Hepatic stellate cell (primary cell): ENCODE measurements around the gene HADHB.

ENCODE experiments used
- DNase-seq: peaks from one replicate; pipeline ENCODE4 v3.0.0; 2011; ENCODE audit warnings: low spot score

HADHB gene

DNA sequence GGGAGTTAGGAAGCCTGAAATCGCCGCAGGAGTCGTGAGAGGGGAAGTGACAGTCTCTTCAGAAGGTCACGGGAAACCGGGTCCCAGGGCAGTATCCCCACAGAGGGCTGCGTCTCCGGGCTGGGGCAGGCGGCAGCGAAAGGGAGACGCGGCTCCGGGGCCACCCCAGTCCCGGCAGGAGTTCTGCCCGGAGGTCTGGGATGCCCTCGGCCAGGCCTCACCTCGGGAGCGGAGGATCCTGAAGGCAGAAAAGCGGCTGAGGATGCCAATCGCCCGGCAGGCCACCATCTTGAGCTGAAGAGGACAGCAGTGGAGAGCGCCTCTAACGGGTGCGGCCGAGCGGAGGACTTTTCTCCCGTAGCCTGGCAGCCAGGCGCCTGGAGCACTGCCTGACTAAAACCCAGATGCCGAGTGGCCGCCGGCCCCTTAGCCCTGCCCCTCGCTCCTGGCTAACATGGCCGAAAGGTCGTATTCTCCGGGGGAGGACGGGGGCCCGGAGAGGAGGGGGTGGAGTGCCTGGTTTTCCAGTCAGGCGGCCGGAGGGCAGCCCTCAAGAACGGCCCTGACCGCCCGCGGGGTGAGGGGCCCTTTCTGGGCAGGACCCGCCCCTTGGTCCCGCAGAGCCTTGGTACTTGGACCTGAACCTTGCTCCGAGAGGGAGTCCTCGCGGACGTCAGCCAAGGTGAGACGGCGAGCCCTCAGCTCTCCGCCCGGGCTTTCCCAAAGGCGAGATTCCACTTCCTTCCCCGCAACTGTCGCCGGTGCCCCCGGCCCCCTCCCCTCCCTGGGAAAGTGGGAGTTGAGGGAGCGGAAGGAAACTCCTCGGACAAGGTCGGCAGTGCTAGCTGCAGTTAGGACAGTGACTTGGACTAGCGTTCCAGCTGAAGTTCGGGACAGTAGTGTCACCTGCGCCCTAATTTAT, at the start of gene HADHB, which contains the start of gene HADHA:
Gene HADHB (plus strand): TSS at position 631 of the 922 bp plus-strand sequence. CDS start 9,316 bp downstream, outside the sequence.
Gene HADHA (minus strand): TSS at position 324 of the 922 bp plus-strand sequence. CDS start 36 bp downstream, at position 288.
- DNase-seq: peak; percentile 91

DNA sequence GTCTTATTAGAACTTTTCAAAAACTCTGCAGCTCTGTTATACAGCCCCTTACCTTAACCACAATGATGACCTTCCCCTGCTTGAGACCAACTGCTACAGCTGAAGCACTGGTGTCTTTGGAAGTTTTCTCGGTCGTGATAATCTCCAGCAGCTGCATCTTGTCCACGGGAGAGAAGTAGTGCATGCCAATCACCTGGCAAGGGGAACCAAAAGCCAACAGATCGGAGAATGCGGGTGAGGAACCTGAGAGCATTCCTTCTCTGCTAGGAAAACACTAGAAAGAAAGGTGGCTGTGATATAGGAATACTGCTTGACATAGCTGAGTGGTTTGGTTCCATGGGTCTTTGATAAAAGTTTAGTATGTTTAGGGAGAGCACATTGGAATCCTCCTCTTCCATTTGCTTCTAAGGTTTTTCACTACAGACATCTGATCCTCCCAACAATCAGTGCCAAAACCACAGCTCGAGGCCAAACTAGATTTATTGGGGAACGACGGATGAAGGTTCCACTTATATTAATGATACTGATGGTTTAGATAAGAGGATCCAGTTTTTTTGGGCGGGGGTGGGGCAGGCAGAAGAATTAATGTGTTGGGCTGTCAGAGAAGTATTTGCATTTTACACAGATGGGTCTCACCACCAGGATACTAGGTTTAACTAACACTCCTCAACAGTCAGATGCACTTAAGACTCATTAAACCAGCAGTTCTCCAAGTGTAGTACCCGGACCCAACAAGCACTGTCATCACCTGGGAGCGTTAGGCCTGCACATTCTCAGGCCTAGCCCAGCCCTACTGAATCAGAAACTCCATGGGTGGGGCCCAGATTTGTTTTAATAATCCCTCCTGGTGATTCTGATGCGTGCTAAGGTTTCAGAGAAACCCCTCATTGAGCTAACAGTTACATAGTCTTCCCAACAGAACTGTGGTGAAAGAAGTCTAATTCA, 49.4 kb upstream of the HADHB start:
- DNase-seq: no peak

DNA sequence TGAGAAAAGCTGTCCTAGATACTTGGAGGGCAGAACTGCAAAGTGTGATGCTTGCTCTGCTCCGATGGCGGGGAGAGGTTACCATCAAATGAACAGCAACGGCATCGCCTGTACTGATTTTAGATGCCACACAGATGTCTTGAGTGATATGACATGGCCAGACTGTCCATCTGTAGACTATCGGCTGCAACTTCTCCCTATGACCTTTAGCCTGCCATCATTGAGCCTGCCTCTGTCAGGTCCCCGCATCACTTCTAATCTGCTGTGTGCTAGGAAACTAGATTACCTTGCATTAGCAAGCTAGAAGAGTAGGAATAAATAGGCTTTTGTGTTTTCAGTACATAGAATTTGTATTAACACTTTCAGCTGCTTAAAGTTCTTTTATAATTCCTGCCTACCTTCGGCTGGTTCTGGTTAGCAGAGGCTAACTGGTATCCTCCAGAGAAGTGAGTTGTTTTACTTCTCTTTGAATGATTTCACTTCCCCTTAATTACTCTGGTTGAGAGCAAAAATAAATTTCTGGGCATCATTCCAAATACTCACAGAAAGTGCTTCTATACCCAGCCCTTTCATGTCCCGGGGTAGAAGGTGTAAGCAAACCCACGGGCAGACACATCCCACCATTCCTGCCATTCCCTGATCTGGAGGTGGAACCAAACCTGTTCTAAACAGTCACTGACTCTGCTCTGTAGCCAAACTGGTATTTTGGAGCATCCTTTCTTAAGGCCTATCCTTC, 47.9 kb upstream of the HADHB start:
- DNase-seq: no peak

DNA sequence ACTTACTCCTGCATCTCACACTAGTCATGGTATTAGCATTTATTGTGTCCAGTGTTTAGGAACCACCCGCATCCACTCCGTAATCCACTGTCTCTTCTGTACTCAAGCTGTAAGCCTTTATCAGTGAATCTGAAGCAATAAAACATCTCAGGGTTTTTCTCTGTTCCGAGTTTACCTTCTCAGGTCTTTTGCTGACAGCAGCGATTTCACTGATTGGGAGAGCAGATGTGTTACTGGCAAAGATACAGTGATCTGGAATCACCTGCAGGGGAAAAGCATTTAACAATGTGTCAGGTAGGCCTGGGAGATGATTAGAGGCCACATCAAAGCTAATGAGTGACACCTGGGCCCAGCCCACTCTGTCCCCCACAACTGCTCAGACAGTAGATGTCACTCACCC, 47.2 kb upstream of the HADHB start:
- no peak for DNase-seq

DNA sequence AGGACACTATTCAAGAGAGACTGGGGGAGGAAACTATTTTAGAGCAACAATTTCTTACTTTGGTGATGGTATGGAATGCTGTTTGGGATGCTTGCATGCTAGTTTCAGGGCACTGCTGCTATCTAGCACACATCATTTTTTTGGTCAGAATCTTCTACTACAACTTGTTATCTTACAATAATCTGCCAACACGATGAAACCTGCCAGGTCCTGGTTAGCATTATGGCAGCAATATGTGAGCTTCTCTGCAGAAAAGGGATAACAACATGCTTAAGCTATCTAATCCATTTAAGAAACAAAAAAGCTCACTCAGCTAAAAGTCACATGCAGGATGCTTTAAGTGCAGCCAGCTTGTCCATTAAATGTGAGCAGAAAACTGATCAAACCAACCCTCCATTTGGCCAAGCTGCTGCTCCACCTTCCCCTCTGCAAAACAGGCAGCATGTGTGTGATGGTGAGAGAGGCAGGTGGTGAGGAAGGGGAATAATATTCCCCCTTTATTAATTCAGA, 41.7 kb upstream of the HADHB start:
- no peak for DNase-seq

DNA sequence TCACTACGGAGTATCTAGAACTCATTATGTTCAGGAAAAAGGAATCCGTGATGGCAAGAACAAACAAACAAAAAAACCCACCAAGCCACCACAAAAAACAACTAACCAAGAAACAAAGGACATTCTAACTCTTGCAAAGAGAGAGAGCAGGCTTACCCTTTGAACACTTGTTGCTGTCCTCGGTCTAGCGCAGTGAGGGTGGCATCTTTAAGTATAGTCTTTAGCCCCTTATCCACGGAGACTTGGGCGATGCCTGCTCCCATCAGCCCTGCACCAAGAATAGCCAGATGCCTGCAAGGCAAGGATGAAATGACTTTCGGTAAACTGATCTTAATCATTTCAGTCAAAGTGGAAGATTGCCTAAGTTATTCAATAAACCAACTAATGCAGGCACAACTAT, 40.8 kb upstream of the HADHB start:
- no peak for DNase-seq

DNA sequence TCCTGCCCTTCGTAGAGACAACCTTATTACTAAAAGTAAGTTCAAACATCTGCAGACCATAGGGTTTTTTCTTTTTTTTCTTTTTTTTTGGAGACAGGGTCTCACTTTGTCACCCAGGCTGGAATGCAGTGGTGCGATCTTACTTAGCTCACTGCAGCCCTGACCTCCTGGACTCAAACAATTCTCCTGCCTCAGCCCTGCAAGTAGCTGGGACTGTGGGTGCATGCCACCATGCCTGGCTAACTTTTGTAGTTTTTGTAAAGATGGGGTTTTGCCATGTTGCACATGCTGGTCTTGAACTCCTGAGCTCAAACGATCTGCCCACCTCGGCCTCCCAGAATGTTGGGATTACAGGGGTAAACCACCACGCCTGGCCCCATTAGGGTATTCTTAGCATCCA, 32.7 kb upstream of the HADHB start:
- DNase-seq: no peak

DNA sequence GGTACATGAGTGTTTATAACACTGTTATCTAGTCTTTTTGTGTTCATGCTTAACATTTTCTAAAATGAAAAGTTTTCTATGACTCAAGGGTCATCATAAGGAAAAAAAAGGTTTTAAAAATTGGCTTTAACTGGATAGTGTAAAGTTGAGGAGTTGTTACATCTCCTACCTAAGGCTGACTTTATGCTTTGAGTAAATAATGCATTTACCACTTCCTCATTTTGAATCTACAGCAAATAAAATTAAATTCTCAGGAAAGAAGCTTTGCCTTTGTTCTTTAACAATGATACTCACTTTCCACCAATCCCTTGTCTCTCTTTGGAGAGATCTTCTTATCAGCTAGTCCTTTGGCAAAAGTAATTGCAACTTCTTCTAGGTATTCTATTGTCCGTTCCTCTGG, 30.0 kb upstream of the HADHB start:
- no peak for DNase-seq

DNA sequence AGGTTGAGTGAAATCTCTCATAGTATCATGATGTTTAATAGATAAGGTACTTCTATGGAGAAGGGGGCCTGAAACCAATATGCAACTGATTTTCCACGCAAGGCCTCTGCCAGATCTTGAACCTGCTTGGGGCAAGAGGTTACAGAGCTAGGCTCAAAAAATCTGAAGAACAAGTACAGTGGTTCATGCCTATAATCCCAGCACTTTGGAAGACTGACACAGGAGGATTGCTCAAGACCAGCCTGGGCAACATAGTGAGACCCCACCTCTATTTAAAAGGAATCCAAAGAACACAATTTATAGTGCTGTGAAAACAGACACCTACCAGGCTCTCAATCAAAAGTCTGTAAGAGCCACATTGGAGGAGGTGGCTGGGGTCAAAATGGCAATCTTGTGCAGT, 28.9 kb upstream of the HADHB start:
- DNase-seq: no peak

DNA sequence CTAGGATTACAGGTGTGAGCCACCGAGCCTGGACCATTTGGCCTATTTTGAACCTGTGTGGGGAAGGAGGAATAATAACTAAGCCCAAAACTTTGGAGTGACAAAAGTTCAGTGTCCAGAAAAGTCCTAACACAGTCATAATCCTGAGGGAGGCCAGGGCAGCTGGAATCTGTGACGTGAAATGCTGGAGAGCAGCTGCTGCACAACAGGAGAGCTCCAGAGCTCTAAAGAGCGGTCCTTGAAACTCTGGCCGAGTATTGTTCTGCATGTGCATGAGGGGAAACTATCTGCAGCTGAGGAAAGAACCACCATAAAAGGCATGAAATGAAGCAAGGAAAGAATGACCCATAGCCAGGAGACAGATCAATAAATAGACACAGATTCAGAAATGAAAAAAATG, 28.2 kb upstream of the HADHB start:
- no peak for DNase-seq

DNA sequence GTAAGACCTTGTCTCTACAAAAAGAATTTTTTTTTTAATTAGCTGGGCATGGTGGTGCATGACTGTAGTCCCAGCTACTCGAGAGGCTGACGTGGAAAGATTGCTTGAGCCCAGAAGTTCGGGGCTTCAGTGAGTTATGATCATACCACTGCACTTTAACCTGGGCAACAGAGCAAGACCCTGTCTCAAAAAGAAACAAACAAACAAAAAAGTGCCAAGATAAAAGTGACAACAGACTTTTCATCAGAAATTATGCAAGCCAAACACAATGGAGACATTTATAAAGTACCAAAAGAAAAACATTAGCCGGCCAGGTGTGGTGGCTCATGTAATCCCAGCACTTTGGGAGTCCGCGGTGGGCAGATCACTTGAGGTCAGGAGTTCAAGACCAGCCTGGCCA, 27.0 kb upstream of the HADHB start:
- no peak for DNase-seq

DNA sequence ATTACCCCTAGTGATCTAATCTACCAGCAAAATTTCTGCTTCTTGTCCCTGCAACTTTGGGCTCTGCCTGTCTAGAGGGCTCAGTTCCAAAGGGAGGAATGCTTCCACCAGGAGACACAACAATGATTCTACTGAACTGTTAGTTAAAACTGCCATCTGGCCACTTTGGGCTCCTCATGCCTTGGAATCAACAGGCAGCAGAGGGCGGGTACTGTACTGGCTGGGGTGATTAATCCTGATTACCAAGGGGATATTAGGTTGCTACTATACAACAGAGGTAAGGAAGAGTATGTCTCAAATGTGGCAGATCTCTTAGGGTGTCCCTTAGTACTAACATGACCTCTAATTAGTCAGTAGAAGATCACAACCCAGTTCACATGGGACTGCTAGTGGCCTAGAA, 21.7 kb upstream of the HADHB start:
- no peak for DNase-seq

DNA sequence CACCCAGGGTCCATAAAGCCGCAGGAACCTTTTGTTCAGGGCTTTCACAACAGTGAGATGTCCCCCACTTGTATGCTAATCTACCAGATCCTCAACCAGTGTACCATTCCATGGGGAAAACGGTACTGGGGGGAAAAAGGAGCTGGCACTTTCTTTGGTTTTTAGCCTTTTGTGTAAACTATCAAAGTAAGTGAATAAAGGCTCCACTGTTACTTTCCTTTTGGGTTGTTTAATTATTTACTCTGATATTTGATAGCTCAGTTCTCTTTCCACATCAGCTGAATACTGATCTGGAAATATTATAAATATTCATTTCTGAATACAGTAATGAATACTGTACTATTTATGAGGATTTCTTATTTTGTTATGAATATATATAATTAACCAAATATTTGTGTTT, 20.6 kb upstream of the HADHB start:
- no peak for DNase-seq

DNA sequence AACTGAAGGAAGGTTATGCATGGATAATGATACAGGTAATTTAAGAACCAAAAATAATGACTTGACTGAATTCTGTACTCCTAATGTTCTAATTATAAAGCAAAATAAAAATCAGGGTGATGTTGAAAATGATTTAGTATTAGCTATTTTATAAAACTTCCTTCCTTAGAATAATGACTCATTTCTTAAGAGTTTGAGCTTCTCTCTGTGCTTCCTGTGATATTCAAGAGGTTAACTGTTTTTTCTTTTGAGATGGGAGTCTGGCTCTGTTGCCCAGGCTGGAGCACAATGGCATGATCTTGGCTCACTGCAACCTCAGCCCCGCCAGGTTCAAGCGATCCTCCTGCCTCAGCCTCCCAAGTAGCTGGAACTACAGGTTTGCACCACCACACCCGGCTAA, 15.1 kb upstream of the HADHB start:
- no peak for DNase-seq

DNA sequence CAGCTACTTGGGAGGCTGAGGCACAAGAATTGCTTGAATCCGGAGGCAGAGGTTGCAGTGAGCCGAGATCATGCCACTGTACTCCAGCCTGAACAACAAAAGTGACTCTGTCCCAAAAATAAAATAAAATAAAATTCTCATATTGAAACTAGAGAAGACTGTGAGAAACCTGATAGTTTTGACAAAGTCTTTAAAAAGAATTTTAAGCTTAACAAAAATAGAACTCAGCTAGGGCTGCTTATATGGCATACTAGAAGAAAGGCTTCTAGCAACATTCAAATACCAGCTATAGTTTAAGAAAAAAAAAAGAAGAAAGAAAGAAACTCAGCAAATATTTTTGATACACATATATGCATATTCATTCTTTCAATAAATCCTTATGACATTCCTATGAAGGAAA, 13.9 kb upstream of the HADHB start:
- DNase-seq: no peak

DNA sequence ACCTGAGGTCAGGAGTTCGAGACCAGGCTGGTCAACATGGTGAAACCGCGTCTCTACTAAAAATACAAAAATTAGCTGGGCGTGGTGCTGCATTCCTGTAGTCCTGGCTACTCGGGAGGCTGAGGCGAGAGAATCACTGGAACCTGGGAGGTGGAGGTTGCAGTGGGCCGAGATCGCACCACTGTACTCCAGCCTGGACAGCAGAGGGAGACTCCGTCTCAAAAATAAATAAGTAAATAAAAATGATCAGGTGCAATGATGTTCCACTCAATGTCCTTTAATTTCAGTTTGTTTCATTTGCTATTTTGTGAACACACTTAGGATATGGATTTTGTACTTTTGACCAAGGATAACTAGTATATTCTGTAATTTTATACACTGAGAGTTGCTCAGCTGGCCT, 9.7 kb upstream of the HADHB start:
- no peak for DNase-seq

DNA sequence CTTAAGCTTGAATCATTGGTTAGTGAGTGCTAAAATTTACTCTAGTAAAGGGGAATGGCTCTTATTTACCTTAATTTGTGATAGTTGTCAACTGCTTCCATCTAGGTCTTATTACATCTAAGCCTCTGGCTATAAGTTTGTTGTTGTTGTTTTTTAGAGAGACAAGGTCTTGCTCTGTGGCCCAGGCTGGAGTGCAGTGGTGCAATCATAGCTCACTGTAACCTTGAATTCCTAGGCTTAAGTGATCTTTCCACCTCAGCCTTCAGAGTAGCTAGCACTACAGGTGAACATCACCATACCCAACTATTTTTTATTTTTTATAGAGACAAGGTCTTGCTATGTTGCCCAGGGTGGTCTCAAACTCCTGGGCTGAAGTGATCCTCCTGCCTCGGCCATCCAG, 6.9 kb upstream of the HADHB start:
- DNase-seq: no peak

DNA sequence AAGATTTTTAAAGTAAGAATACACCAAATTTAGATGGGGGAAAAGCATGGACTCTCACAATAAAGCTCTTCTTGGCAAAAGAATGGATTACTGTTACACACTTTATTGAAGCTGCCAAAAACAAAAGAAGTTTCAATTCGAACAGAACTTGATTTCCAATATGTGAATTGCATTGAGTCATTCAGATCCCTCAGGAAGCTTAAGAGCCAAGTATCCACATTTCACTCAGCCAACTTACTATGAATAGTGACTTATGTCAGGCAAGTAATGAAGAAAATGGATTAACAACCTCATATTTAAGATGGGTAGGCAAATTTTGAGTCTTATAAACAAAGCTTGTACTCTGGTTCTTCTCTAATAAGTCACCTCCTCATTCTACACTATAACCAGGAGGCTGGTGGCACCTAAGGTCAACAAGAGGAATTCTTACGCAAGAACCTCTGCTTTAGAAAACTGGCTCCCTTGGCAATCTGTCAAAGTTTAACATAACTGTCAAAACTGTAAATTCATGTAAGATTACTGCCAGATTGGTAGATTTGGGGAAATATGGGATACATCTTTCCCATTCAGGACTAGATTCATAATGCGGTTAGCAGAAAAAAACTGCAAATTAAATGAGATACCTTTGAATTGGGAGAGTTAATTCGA, 6.3 kb upstream of the HADHB start:
- no peak for DNase-seq

DNA sequence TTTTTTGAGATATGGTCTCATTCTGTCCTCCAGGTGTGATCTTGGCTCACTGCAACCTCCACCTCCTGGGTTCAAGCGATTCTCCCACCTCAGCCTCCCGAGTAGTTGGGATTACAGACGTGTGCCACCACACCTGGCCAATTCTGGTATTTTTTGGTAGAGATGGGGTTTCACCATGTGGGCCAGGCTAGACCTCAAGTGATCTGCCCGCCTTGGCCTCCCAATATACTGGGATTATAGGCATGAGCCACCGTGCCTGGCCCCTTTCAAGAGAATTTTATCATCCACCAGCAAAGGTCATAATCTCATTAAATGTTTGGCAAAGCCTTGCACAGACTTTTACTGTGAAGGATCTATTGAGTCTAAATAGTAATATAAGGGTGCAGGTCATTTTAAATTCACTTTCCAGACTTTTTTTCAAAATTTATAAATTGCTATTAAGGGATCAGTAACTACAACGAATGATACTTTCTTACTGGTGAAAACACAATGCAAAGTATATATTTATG, 2.8 kb upstream of the HADHB start:
- no peak for DNase-seq

DNA sequence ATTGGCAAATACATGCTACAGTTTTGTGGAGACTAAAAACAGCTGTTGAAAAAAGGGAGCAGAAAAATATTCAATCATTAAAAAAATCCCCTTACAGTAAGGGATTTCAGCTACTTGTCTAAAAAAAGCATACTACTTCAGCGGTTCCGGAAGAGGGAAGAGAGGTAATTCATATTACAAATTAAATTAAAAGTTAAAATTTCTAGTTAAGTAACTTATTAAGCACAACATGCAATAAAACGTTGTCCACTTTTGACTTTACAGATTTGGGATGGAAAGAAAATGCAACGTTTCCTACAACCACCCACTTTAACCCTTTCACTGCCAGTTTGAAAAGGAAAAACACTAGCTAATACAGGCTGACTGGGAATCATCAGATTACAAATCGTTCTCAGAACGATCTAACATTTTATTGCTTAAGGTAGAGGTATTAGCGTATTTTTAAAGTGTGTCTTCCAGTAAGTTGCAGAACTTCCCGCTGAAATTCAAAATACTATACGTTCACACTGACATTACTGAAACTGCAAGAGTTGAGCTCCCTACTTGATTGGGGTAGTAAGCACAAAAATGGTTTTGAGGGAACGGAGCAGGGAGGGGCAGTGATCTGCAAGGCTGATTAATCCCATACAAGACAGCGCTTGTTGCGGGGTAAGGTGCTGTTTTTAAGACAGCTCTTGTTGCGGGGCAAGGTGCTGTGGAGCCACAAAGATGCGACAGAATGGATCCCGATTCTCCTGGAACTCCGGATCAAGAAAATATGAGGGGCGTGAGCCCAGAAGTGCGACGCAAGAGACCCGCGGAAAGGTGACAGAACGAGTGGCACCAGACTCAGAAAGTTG, 1.1 kb upstream of the HADHB start:
- DNase-seq: peak; percentile 14
